ENCODE measurements around the gene TARBP2.

GRCh38 chr12:53530061-53530460, 29.0 kb downstream of the TARBP2 start:
- no peak for TF ChIP-seq CTCF (IDR thresholded peaks at IDR 0.05)
- TF ChIP-seq EZH2 (IDR thresholded peaks at IDR 0.05): no peak
- no peak for TF ChIP-seq EZH2phosphoT487 (IDR thresholded peaks at IDR 0.05)
